Activated B cell treated with CpG ODN at 0.5 μM for 24 hours (primary cell): Measurements from ENCODE around the gene MLEC. TPM values are rescaled to one million over a fixed set of nuclear protein-coding genes. Genes with fewer than 3 reads are reported as not detected.

Source experiments
- ATAC-seq: fragments of 200-7000 bp; cut with Tn5 transposase; one replicate; pipeline ENCODE4 v1.10.0; 2021; ENCODE audit warnings: low read depth, mild to moderate bottlenecking, moderate library complexity
- CTCF ChIA-PET: fragments of 350-600 bp; sonication (Branson Sonifier 250); formaldehyde crosslinking; loops from one replicate; lab custom pipeline; 2021; ENCODE audit warnings: antibody characterized with exemption; lab: Charles Lee
- POLR2A ChIA-PET: fragments of 350-600 bp; sonication (Branson Sonifier 250); formaldehyde crosslinking; loops from one replicate; lab custom pipeline; 2021; ENCODE audit warnings: antibody characterized with exemption; lab: Charles Lee
- DNase-seq: peaks from one replicate; pipeline ENCODE4 v3.0.0; 2022
- H3K27ac Mint-ChIP-seq: one replicate; pipeline ENCODE4 v1.8.0; 2020; ENCODE audit warnings: mixed read lengths
- H3K27me3 Mint-ChIP-seq: one replicate; pipeline ENCODE4 v1.8.0; 2021; ENCODE audit warnings: mixed read lengths
- H3K36me3 Mint-ChIP-seq: one replicate; pipeline ENCODE4 v1.8.0; 2021; ENCODE audit warnings: low read depth, mixed read lengths
- H3K4me1 Mint-ChIP-seq: one replicate; pipeline ENCODE4 v1.8.0; 2021; ENCODE audit warnings: mixed read lengths
- H3K4me3 Mint-ChIP-seq: one replicate; pipeline ENCODE4 v1.8.0; 2020; ENCODE audit warnings: mild to moderate bottlenecking, mixed read lengths
- H3K9me3 Mint-ChIP-seq: one replicate; pipeline ENCODE4 v1.8.0; 2020; ENCODE audit warnings: mixed read lengths
- intact Hi-C: fragments of 100-400 bp; cut with micrococcal nuclease; formaldehyde crosslinking; loops from one replicate; pipeline ENCODE4 v1.15.1; 2024
- total RNA-seq: library from RNA; stranded (reverse); gene quantifications from 2 replicates; pipeline ENCODE4 v1.2.3, GENCODE V29; 2022
- TF ChIP-seq, protein P1 (sequence below): fragments of 200-600 bp; IDR thresholded peaks from one replicate; pipeline ENCODE4 v1.8.0; 2022; ENCODE audit warnings: antibody characterized with exemption, mild to moderate bottlenecking

Gene MLEC
- total RNA-seq, 1 donor from 2014 or later, result 69.6 TPM

DNA sequence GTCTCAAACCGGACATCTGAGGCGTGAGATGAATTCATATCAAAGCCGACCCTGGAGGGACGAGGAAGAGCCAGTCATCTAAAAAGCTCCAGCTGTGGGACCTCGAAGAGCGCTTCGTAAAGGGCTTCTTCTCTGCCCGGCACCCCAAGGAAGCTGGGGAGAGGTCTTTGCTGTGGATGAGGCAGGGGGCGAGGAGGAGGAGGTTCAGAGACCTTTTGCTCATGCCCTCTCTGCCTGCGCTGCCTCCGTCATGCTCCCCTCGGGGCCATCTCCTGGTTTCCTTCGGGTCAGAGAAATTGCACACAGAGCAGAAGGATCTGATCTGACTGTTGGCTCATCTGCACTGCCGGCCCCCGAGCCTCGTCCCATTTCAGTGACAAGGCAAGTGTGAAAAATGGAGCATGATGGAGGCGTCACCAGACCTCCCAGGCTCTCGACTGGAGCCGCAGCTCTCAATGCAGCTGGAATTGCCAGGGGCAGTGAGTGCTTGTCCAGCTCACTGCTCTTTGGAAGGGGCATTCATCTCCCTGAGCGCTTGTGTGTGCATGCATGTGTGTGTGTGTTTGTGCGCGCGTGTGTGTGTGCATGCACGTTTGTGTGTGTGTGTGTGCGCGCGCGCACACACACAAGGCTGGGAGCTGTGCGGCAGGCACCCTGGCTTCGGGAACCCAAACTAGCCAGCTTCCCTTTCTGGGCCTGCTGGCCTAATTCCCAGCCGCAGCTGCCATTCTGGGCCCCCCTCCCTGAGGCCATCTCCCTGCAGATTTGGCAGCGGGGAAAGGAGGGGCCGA, 37.3 kb upstream of the MLEC start:
- Mint-ChIP-seq H3K27ac (peak overlapping the region; percentile 44), H3K36me3 (no peaks in the 10 kb centered on the region), H3K9me3 (no peaks in the 10 kb centered on the region), H3K4me1 (peaks cover 26% of the 10 kb centered on the region), H3K4me3 (peak overlapping the region; percentile 75), H3K27me3 (peaks cover 48% of the 10 kb centered on the region)
- ChIA-PET CTCF (interaction anchor here (0.9 to 5.9 kb wide), 18 partner anchors 14 to 323 kb away, joined by 3 to 63 read pairs (median 8); partner anchors contain the start of genes MLEC and POP5), POLR2A (interaction anchor here (0.6 to 4.4 kb wide), 9 partner anchors 14 to 1011 kb away, joined by 3 to 59 read pairs (median 7); partner anchors contain the start of gene MLEC)
- ATAC-seq (no peak), DNase-seq (no peak)
- intact Hi-C loops, result loop anchor here (5.0 kb wide), 3 partner anchors 212 to 463 kb away; partner anchors contain the start of genes COX6A1 and SPPL3
- TF ChIP-seq, protein P1, sequence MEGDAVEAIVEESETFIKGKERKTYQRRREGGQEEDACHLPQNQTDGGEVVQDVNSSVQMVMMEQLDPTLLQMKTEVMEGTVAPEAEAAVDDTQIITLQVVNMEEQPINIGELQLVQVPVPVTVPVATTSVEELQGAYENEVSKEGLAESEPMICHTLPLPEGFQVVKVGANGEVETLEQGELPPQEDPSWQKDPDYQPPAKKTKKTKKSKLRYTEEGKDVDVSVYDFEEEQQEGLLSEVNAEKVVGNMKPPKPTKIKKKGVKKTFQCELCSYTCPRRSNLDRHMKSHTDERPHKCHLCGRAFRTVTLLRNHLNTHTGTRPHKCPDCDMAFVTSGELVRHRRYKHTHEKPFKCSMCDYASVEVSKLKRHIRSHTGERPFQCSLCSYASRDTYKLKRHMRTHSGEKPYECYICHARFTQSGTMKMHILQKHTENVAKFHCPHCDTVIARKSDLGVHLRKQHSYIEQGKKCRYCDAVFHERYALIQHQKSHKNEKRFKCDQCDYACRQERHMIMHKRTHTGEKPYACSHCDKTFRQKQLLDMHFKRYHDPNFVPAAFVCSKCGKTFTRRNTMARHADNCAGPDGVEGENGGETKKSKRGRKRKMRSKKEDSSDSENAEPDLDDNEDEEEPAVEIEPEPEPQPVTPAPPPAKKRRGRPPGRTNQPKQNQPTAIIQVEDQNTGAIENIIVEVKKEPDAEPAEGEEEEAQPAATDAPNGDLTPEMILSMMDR, result peak; percentile 50

DNA sequence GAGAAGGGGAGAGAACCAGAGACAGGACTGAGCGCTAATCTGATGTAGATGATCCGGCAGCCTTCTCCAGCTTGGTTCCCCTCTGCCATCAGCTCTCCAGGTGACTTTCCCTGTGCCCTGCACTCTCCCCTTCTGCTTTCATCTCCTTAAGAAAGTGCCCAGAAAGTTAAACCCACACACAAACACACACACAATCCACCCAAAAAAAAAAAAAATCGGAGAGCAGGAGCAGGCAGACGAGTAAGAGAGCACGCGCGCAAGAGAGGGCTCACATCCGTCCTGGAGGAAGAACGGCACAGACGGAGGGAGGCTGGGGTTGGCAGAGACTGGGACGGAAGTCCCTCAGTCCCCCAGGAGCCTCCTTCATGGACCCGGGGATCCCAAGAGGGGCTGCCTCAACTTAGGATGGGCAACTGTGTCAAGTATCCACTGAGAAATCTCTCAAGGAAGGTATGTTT, 36.7 kb upstream of the MLEC start:
- no peaks in the 10 kb centered on the region for H3K9me3 Mint-ChIP-seq
- CTCF ChIA-PET, result interaction anchor here (1.2 to 5.9 kb wide), 11 partner anchors 13 to 322 kb away, joined by 3 to 63 read pairs (median 27); partner anchors contain the start of genes MLEC and POP5
- intact Hi-C loops, result no loop called here
- H3K4me3 Mint-ChIP-seq, result no peak overlapping the region
- H3K27me3 Mint-ChIP-seq, result peaks cover 46% of the 10 kb centered on the region
- H3K27ac Mint-ChIP-seq, result no peak overlapping the region
- TF ChIP-seq, protein P1, result no peak
- no peaks in the 10 kb centered on the region for H3K36me3 Mint-ChIP-seq
- POLR2A ChIA-PET, result interaction anchor here (0.7 to 4.4 kb wide), 5 partner anchors 16 to 1011 kb away, joined by 3 to 59 read pairs (median 13); partner anchors contain the start of gene MLEC
- ATAC-seq (no peak), DNase-seq (no peak)
- peaks cover 26% of the 10 kb centered on the region for H3K4me1 Mint-ChIP-seq

DNA sequence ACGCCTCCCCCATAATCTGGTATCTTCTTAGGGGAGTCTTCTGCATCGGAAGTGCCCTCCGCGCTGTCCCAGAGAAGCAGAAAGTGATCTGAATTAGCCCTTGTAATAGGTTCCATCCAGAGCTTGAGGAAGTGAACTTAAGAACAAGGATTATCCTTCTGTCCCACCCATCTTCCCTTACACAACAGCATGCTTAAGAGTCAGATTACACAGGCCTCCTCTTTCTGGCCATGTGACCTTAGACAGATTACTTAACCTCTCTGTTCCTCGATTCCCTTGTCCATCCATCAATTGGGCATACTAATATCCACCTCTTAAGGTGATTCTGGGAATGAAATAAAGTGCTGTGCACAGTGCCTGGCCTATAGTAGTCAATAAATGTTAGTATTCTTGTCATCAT, 35.1 kb upstream of the MLEC start:
- no peak for DNase-seq
- H3K27ac Mint-ChIP-seq, result no peak overlapping the region
- intact Hi-C loops, result no loop called here
- H3K4me1 Mint-ChIP-seq, result peaks cover 24% of the 10 kb centered on the region
- ChIA-PET POLR2A (interaction anchor here (0.5 to 0.6 kb wide), 2 partner anchors 30 to 227 kb away, joined by 5 to 6 read pairs; no protein-coding TSS in a partner anchor), CTCF (interaction anchor here (0.6 kb wide), 1 partner anchor 292 kb away, joined by 3 read pairs; no protein-coding TSS in a partner anchor)
- H3K9me3 Mint-ChIP-seq, result no peaks in the 10 kb centered on the region
- H3K36me3 Mint-ChIP-seq, result no peaks in the 10 kb centered on the region
- H3K4me3 Mint-ChIP-seq, result no peak overlapping the region
- TF ChIP-seq, protein P1, result no peak
- ATAC-seq, result no peak
- peaks cover 36% of the 10 kb centered on the region for H3K27me3 Mint-ChIP-seq

DNA sequence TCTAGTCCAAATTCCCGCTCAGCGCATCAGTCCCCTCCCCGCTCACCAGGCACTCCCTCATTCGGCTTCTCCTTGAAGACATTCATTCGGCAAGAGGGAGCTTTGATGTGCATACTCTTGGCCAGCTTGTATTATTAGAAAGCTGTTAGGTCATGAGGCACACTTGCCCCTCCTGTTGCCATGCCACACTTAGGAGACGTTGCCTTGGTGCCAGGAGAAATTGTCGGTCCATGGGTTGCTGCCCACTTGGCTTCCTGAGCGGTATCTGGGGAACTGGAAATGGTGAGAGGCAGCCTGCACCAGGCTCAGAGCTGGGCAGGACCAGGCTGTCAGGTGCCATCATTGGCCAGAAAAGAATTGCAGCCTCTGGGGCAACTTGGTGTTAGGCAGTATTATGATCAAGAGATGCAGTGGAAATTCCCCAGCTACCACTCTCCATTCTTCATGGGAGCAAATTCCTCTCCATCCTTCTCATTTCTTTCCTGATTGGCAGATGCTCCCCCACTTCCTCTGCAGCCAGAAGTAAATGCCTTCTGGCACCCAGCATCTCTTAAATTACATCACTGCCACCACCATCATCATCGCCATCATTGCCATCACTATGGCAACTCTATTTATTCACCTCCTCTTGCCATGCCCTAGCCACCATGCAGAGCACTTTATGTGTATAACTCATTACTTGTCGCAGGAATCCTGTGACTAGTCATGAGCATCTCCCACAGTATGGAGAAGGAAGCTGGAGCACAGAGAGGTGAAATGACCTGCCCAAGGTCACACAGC, 34.1 kb upstream of the MLEC start:
- Mint-ChIP-seq H3K4me1 (peaks cover 20% of the 10 kb centered on the region), H3K27me3 (peaks cover 35% of the 10 kb centered on the region), H3K9me3 (no peaks in the 10 kb centered on the region), H3K36me3 (no peaks in the 10 kb centered on the region), H3K27ac (no peak overlapping the region), H3K4me3 (no peak overlapping the region)
- no peak for DNase-seq
- ChIA-PET CTCF (interaction anchor here (1.3 kb wide), 1 partner anchor 38 kb away, joined by 4 read pairs; no protein-coding TSS in a partner anchor), POLR2A (no interaction called here)
- ATAC-seq, result no peak
- intact Hi-C loops, result no loop called here
- TF ChIP-seq, protein P1, result no peak
